Umbilical cord (tissue), 2 donors: ENCODE measurements around the gene GRIA1. TPM values are rescaled to one million over a fixed set of nuclear protein-coding genes. Genes with fewer than 3 reads are reported as not detected.

ENCODE experiments used
- DNase-seq: peaks from one replicate; pipeline ENCODE4 v3.0.0-alpha.2; 2015; ENCODE audit warnings: low spot score
- total RNA-seq: library from RNA; depleted of rRNA; stranded (reverse); fragments of >200 nt; gene quantifications from one replicate; pipeline ENCODE4 v1.2.3, GENCODE V29; 2014; ENCODE audit warnings: low replicate concordance; ENCODE audit not compliant: insufficient read depth

GRIA1 gene
- total RNA-seq, 1 donor from 2014 or later = 0.72 TPM

DNA sequence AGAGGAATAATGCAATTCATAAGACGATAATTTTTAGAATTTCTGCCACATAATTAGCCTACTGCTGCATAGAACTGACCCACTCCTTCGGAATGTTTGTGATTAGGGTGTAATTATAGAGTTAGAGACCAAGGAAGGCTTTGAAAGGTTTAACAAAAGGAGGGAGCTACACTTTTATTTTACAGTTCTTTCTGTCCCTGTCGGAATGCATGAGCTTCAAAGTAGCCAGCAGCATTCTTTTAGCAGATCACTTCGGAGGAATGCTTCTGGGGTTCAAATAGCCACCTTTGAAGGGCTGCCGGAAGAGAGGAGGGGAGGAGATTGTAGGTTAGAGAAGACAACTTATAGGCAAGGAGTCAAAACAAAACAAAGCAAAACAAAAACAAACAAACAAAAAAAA, 168.1 kb downstream of the GRIA1 start:
- no peak for DNase-seq

DNA sequence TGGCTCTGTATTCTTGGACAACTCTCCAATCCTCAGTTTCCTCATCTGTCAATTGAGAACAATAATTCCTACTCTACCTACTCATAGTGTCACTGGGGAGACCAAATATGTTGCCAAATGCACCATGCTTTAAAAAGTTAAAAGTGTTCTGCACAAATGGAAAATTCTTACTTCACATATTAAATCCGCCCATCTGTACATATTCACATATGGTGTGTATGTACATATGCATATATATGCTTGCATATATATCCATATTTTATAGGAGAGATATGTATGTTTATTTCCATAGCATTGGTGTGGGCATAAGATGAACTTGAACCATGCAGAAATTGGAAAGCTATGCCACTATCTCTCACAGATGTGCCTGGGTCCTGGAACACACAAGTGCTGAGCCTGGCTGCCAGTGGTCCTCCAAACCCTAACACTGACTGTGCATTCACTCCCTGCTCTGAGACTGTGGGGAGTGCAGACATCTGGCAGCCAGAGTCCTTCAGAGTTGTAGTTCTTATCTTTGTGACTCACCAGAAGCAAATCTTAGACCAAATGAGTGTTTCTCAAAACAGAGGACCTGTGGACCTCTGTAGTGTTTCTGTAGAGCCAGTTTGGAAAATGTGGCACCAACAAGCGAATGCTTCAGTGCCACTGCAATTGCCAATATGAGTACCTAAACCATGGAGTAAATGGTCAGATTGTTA, 168.7 kb downstream of the GRIA1 start:
- DNase-seq = peak; percentile 90

DNA sequence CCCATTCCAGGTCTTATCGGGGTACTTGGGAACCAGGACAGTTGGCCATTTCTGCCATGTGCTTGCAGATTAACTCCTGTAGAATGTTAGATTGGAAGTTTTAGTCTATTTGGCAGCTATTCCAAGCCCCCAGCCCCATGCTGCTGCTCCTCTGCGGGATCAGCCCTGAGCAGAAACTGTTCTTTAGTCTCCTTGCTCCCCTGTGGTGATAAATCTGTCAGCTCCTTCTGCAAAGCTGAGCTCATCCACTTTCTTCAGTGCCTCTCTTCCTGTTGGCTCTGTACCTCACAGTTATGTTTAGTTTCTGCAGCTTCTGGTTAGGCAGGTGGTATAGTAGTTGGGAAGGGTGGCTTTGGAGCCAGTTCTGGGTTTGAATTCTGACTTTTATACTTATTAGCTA, 170.4 kb downstream of the GRIA1 start:
- DNase-seq = peak; percentile 36

DNA sequence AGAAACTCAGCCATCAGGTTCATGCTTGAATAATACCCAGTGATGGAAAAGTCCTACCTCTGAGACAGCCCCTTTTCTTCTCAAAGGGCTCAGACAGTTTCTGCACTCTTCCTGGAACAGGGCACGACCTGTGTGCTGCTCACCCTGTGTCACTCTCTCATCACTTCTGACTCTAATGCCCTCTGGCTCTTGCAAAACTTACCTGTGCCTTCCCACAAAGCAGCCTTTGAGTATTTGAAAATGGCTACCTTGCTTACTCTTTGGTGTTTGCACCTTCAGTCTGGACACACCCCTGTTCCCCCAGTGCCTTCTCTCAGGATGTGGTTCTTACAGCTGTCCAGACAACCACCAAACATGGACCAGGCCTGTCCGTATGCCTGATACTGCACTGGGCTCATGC, 171.4 kb downstream of the GRIA1 start:
- no peak for DNase-seq

DNA sequence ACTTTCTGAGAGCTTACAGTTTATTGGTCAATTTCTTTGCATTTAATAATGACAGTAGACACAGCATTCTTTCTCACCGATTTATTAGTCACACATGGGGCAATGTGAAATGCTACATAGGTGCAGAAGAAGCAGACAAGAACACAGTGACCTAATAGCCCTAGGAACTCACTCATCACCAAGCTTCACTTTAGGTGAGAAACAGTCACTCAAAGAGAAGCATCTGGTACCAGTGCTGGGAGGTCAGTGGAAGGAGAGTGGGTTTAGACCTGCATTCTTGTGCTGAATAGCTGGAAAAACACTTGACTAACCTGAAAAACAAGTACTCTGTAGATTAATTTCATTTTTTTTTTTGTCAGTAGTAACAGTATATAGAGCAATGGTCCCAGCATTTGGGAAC, 179.6 kb downstream of the GRIA1 start:
- DNase-seq = peak; percentile 20

DNA sequence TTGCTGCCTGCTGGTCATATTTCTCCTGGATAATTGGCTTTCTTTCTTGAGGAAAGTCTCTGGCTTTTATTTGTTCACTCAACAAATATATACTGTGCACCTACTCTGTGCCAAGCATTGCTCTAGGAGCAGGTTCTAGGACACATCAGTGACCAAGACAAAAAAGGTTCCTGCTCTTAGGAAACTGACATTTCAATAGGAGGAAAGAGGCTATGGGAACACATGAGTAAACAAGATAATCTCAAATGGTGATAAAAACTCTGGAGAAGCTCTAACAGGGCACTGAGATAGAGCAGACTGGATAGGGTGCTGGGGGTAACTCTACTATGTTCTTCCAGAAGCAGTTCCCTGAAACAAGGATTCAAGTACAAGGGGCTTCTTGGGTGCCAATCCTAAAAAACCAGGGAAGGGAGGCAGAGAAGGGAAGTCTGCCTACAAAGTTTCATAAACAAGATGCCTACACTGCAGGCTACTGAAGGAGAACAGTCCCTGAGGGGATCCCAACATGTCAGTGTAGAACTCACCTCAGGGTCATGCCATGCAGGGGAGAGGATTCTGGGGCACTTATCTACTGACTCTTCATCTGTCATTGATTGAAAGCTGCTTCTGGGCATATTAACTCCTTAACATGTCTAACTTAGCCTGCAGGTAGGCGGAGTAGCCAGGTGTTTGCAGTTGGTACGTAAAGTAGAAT, 181.3 kb downstream of the GRIA1 start:
- no peak for DNase-seq

DNA sequence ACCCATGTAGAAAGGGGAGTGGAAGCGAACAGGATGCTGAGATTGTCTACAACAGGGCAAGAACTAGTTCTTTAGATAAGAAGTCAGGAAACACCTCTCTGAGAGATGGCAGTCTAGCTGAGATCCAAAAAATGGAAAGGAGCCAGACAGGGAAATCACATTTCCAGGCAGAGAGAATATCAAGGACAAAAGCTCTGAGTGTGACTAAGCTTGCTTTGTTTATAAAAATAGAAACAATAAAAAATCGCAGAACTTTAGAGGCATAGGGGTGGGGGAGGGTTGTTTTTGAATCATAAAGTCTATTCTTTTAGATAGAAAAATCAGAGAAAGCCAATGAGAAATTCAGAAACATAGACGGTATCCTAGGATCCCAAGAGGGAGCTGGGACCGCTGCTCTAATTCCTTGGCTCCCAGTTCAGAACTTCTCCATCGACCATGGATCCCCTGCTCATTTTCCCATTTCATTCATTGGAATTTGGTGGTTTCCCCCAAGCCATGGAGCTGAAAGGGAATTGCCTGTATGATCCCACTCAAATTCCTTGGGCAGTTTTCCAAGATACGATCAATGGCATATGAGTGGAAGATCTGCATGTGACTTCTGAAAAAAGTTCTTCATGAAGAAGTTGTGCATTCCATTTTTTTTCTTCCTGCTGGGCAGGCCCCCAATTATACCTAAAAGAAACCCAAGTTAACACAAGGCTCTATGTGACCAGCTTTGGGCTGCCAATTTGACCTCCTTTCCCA, 182.0 kb downstream of the GRIA1 start:
- no peak for DNase-seq

DNA sequence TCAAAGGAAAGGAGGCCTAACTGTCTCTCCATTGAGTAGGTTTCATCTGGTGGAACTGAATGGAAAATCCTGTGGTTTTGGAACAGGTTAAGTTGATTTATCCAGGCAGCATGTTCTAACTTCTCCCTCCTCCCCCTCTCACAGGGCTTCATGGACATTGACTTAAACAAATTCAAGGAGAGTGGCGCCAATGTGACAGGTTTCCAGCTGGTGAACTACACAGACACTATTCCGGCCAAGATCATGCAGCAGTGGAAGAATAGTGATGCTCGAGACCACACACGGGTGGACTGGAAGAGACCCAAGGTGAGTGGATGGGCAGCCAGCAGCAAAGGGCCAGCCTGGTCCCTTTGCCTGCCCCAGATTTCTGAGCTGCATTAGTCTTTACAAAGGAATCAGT, 183.9 kb downstream of the GRIA1 start:
- no peak for DNase-seq

DNA sequence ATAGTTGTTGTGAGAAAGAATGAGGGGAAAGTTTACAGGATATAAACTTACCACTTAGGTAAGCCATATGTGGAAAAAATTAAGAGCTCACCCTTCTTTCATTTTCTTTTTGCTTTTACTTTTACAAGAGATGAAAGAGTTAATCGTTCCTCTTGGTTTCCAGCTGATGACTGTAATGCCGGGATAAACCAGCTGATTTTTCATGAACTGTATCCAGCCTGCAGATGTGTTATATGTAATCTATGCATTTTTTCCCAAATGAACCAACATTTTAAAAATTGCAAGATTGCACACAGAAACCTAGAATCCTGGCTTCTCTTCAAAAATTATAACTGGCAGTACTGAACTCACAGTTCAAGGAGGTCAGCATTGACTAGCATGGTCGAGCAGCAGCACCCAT, 185.9 kb downstream of the GRIA1 start:
- DNase-seq = peak; percentile 32

DNA sequence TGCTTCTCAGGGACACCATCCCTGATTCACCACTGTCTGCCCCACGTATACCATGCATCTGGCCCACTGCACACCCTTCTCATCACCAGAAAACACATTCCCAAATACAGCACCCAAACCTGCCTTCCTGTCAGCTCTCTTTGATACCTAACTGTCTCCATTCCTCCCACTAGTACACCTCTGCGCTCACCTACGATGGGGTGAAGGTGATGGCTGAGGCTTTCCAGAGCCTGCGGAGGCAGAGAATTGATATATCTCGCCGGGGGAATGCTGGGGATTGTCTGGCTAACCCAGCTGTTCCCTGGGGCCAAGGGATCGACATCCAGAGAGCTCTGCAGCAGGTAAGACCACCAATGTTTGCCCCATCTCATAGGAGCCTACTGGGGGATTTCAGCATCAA, 186.4 kb downstream of the GRIA1 start:
- no peak for DNase-seq

DNA sequence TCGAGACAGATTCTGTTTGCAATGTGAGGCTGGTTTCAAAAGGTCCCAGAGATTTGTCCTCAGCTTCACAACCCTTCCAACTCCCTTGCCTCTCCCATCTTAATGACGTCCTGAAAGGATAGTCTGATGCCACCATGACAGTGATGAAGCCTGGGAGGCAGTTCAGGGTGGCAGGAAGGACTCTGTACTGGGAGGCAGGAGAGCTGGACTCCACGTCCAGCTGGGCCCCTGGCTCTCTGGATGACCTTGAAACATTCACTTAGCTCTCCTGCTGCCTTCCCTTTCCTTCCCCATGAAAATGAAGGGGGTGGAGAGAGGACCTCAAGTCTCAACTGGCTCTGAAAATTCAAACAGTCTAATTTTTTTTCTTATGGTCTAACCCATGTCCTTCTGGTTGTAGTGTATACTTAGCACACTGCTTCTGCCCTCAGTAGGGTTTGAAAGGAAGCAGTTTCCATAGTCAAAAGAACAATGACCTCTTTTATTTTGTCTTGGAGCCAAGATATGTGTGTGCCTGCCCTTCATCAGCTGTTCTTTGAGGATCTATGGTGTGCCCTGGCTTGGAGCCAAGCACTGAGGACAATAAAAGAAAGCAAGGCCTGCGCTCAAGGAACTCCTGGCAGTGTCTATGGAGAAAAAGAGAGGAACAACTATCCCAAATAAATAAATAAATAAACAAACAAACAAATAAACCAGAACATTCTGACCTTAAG, 188.3 kb downstream of the GRIA1 start:
- DNase-seq = no peak

DNA sequence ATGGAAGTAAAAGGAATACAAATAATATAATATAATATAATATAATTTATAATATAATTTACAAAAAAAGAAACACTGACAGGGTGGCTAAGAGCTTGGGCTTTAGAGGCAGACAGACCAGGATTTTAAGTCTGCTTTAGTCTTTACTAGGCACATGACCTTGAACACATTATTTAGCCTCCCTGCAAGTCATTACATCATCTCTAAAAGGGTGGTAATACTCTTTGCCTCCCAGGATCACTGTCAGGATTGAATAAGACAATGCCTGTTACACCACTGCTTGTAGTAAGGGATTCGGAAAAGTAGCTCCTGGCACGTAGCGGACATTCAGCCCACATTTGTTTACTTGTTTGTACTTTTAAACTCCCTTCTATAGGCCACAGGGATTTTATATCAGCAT, 199.8 kb downstream of the GRIA1 start:
- DNase-seq = no peak

DNA sequence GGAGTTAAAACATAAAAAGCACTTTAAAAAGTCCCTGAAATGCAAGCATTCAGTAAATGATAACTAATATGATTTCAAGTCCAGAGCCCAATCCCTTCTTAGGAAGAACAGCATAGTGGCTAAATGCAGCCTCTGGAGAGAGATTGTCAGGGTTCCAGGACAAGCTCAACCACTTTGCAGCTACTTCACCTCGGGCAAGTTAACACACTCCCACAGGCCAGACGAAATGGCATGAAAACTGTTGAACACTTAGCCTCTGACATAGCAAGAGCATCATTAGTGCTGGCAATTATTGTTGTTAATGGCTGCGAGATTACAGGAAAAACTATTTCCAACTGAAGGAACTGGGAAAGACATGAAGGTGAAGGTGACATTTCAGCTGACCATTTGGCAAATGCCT, 205.8 kb downstream of the GRIA1 start:
- DNase-seq = no peak

DNA sequence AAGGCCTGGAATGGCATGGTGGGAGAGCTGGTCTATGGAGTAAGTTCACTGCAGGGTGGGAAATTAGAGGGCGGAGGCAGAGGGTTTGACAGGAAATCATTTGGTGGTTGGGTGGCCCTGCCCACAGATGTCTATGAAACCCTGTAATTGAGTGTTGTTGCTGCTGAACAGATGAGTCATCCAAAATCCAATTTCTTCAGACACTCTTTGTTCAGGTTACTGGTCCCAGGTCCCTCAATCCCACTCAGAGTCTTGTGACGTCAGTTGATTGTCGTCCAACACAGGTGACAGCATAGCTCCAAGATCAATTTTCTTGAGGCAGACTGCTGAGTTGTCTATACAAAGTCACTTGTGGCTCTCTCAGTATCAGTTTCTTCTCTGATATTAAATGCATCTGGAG, 208.6 kb downstream of the GRIA1 start:
- DNase-seq = no peak

DNA sequence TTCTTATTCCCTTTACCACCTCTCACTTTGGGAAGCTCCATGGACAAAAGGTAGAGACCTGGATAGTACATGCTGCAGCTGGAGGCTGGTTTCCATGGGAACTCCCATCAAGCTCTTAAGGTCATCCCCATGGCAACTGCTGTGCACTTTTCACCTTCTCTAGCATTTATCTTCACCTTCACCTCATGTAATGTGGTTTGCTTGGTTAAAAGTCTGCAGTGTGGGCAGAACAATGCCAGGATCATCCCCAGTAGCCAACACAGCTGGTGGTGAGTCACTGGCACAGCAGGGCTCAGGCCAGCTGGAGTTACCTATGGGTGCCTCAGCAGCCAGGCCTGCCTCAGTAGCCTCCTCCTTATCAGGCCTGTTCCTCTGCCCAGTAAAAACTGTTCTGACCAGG, 210.5 kb downstream of the GRIA1 start:
- DNase-seq = no peak

DNA sequence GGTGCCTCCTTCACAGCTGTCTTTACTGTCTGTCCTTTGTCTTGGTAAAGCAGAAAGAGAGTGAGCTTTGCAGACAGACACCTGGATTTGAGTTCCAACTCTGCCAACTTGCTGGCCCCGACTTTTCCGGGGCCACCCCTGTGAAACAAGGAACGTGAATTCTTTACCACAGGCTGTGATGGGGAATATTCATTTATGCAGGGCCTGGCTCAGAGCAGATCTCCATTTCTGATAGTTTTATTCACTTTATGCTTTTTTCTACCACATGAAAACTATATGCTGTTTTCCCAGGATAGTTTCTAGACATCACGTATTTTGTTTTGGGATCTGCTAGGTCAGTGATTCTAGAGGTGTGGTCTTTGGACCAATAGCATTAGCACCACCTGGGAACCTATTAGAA, 211.8 kb downstream of the GRIA1 start:
- no peak for DNase-seq

DNA sequence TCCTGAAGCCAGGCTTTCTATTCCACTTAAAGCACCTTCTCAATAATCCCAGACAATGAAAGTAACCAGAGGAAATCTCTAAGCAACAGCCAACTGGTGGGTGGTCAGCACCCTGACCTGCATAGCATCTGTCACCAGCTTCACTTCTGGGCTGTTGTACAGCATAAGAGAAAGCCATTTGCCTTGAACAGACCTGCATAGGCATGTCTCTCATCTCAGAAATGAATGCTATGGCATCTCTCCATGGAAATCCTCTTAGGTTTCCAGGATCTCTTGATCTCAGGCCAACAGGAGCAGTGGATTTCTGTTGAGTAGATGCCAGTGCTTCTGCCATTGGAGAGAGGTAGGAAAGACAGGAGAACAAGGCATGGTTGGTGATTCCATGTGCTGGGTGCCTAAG, 213.6 kb downstream of the GRIA1 start:
- DNase-seq = no peak

DNA sequence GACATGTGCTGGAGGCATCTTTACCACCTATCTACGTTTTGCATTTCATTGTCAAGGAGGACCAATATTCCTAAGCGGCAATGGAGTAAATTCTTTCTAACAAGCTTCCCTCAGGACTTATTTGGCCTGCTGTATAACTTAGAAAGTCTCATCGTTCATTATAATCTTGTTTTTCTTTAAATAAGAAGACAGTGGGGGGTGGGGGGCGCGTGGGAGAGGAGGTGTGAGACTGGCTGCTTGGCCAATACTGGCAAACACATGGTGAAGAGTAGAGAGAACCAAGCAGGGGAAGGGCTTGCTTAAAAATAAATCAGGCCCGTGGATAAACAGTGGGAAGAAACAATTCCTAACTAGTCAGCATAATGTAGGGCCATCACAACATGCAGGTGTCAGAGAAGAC, 217.2 kb downstream of the GRIA1 start:
- no peak for DNase-seq

DNA sequence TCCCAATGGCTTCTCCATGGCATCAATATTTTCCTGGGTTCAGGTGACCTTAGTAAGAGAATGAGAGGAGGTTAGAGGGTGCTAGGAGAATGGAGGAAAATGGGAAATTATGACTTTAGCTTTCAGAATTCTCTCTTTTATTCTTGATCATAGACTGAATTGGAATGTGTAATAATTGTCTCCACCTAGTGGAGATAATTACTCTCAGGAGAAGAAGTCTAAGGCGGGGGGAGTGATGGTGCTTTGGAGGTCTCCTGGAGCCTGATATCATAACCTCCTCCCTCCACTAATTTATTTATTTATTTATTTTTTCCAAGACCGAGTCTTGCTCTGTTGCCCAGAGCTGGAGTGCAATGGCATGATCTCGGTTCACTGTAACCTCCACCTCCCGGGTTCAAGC, 221.3 kb downstream of the GRIA1 start:
- no peak for DNase-seq

DNA sequence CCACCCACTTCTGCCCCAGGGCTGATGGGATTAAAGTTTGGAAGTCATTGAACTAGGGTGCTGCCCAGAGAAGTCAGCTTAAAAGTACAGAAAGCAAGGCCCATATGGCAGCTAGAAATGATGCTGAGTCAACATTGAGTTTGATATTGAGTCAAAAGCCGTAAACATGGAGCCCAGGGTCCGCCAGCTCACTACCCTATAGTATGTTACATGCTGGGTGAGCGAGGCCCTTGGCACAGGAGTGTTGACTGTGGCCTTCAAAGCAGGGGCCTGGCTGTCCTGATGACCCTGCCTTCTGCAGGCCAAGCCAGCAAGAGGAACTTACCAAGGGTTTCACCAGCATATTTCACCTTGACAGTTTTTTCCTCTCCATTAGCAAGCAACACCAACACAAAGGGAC, 222.5 kb downstream of the GRIA1 start:
- no peak for DNase-seq

DNA sequence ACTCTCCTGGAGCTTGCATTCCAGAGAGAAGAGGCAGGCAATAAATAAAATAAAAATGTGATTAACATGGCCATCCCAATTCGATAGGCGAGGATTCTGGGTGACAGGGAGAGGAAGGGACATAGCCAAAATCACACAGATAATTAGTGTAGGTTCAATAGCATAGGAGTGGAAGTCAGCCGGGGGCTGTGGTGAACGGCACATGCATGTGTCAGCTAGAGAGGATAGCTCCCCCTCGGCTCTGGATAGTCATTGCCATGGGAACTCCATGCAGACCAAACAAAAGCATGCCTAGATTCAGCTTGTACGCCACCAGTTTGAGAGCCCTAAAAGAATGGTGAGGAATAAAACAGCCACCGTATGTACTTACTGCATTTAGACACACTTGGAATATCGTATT, 223.5 kb downstream of the GRIA1 start:
- no peak for DNase-seq

DNA sequence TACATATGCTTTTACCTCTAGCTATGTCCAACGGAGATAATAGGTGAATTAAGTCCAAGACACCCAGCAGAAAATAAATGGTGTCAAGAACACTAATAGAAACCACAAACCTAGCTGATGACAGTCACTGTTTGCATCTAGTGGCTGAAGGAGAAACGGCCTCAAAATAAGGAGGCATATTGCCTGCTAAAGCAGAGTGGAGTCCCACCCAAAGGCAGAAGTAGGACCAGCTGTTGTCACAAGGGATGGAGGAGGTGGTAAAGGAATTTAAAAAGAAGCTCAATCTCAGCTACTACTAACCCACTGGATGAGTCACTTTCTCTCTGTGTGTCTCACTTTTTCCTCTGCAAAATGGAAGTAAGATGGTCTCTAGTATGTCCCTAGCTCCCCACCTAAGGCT, 224.3 kb downstream of the GRIA1 start:
- DNase-seq = no peak
